ENCODE data around the gene REG4.
"Not testable (repeated sequence)": the region's sequence is repeated elsewhere in the genome, so short reads cannot be mapped to it uniquely, and the experiment has no call there.

The REG4 gene

GRCh38 chr1:119811387-119811786, at the start of gene REG4:
Gene REG4 (minus strand): TSS chr1:119811460. CDS start chr1:119808769, 2,691 bp downstream.
- FAIRE-seq = no peak

DNA sequence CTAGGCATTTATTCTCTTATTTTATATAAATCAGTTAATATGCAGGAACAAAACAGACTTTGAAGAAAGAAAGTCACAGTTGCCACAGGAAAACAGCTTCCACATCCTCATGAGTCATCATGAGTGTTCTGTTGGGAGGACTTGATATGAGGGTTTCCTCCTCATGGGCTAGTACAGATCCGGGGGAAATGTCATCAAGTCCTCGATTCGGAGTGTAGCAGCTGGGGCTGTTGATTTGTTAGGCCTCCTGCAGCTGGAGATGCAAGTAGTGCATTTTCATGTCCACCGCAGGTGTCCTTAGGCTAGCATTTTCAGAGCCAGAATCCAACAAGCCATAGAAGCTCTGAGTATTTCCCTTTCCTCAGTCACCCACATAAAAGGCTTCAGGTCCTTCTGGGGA, 48.4 kb upstream of the REG4 start:
- no peak for FAIRE-seq

DNA sequence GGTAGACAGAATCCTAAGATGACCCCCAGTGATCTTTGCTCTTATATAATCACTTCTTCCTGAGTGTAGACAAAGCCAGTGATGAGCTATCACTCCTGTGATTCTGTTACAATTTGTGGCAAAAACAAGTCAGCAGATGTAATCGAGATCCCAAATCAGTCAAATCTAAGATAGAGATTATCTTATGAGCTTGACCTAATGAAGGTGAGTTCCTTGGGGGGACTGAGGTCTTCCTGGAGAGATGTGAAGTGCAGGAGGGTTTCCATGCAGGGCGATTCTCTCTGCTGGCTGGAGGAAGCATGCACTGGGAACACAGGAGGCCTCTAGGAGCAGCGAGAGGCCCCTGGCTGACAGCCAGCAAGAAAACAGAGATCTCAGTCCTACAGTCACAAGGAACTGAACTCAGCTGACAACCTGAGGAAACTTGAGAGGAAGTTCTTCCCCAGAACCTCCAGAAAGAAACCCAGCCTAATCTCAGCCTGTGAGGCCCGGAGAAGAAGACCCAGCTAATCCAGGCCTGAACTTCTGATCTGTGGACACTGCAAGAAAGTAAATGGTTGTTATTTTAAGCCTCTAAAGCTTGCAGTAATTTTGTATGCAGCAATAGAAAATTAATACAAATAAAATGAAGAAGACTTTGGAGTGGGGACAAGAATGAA, 47.4 kb upstream of the REG4 start:
- FAIRE-seq = not testable (repeated sequence)

DNA sequence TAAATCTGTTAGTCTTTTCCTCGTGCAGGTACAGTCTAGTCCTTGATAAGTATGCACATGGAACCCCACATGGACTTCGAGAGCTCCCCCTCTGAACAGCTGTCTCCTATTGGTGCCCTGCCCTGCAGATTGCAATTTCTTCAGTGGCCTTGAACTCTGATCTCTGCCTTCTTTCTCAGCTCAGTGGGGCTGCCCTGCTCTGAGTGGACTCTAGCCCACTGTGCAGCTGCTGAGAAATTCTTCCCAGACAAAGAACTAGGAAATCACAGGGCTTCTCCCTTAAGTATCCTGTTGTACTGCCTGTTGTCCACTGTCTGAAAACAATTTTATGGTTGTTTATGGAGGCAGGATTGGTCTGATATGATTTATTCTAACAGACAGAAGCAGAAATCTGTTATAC, 46.9 kb upstream of the REG4 start:
- FAIRE-seq = no peak

GRCh38 chr1:119853155-119853554, 41.9 kb upstream of the REG4 start:
- FAIRE-seq = no peak

DNA sequence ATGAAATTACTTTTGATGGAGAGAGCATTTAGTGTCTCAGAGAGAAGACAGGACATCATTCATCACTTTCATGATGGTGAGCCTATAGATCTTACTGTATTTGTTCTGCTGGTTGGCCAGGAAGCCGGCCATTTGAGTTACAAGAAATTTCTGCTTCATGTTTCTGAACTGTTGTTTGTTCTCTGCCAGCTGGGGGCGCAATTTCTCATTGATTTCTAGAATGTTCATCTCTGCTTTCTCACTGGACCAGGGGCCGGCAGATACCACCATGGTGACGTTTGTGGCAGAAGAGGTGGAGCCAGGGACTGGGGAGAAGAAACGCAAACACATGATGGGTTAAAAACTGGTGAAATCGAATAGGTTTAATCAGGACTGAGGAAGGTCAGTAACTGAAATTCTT, 32.9 kb upstream of the REG4 start:
- FAIRE-seq = not testable (repeated sequence)

GRCh38 chr1:119841306-119841705, 30.0 kb upstream of the REG4 start:
- FAIRE-seq = no peak

DNA sequence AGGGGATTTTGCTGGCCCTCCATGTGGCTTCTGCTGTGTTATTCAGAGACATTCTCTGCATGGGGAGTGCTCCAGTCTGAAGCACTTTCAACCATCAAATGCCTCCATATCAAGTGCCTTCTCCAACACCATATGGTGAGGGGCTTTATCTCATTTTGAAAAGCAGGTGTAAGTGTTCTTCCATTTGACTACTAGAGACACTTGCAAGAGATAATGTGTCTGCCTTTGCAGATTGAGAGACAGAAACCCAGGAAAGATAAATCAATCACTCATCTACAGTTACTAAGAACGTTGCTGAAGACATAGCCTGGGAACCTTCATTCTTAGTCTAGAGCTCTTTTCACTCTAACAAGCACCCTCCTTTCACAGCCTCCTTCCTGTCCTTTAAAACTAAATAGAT, 29.5 kb upstream of the REG4 start:
- FAIRE-seq = no peak

DNA sequence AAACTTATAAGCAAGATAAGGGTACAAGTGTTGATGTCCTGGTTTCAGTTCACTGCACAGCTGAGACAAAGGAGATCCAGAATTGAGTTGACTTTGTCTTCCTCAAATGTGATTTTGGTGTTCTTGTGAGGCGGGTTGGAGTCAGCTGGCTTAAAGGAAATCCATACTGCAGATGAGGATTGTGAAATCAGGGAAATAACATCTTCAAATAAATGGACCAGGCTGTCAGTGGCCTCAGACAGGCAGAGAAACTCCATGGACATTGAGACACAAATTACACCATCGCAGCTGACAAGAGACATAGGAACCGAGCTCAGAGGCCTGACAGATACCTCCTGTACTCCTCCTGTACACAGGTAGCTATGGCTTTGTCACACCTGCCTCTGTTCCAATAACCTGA, 27.0 kb upstream of the REG4 start:
- no peak for FAIRE-seq

DNA sequence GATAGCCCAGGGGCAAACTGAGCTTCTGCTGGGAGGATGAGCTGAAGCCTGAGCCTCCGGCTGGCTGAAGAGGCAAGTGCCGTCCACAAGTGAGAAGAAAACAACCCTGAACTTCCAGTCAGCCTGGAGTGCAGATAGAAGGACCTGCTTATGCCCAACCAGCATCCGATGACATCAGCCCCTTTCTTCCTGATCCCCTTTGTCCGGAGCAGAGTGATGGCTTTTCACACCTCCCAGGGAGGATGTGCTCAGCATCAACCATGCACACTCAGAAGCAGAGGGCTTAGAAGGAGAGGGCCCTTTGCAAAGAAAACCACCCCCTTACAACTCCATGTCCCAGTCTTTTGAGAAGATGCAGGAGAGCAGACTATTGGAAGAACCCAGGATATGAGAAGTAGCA, 23.7 kb upstream of the REG4 start:
- FAIRE-seq = no peak

DNA sequence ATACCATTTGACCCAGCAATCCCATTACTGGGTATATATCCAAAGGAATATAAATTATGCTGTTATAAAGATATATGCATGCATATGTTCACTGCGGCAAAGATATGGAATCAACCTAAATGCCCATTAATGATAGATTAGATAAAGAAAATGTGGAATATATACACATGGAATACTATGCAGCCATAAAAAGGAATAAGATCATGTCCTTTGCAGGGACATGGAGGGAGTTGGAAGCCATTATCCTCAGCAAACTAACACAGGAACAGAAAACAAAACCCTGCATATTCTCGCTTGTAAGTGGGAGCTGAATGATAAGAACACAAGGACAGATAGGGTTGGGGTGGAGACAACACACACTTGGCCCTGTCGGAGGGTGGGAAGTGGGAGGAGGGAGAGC, 19.8 kb upstream of the REG4 start:
- FAIRE-seq = no peak

DNA sequence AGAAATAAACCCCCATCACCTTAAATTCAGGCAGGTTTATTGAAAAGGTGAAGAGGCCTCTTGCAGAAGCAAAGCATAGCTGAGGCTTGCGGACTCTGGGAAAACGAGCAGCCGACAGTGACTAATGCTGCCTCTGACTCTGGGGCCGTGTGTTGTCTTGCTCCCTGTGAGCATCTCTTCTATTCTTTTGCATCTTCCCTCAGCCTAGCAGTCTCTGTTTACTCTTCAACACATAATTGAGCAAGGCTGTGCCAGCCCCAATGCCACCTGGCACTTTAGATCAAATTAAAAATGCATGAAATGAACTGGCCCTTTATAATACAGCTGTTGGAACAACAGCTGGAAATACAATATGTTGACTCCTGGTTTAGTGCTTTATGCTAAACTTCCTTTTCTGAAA, 18.4 kb upstream of the REG4 start:
- FAIRE-seq = no peak

DNA sequence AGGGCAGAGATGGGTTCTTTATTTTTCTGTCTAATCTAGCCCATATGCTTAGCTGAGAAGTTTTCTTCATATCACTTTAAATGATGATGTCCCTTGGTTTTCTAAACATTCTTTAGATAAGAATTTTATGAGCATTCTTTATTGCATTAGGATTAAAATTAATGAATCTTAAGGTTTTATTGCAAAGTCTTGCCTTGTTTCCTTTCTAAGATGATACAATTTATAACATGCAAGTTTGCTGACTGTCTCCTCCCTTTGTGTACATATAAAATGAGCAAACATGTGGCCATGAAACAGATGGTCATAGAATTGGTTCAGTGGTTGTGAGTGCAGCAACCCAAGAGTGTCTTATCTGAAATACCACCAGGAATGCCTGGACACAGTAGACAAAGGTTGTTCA, 17.7 kb upstream of the REG4 start:
- peak; percentile 88 for FAIRE-seq

DNA sequence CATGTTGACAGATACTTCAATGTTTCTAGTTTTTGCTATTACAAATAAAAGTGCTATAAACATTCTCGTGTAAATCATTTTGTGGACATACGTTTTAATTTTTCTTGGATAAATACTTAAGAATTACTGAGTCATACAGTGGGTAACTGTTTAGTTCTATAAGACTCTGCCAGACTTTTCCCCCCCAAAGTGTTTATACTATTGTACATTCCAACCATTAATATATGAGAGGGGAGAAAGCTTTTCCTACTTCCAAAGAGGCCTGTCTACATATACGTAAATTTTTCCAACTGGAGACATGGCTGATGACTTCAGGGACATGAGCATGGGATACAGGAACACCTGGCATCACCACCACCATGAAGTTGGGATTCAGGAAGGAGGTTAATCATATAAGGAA, 17.0 kb upstream of the REG4 start:
- FAIRE-seq = no peak

DNA sequence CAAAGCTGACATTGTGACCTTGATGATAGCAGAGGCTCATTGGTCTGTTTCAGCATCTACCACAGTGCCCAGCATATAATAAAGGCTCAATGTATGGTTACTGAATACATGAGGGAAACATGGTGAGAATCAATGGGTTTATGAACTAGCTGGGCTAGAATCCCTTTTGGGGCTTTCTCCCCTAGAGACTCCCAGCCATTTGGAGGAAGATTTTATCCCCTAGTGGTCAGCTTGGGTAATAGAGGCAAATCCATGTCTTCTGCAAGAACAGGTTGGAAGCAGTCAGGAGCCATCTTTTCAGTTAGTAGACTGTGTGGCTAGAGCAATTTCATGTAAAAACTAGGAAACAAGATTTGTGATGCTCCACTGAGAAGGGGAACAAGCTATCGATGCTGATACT, 15.8 kb upstream of the REG4 start:
- no peak for FAIRE-seq

- no peak for FAIRE-seq
These were observed 11.1 kb upstream of the REG4 start for GRCh38 chr1:119822406-119822805.

- no peak for FAIRE-seq
These were observed 6.9 kb upstream of the REG4 start for GRCh38 chr1:119818181-119818580.

DNA sequence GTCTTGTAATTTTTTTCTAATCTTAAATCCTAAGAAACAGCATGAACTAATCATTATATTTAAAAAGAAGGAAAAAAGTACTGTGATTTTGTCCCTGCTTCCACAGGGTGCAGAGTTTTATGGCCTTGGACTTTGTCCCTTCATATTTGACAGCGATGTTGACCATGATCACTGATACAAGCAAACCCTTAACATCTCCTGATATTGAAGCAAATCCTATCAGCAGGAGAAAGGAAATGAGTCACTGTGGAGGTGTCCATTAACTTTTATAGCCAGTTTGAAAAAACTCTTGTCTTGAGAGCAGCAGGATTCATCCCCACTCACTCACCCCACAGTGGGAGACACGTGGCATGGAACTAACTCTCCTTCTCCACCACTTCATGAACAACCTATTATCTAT, 5.1 kb upstream of the REG4 start:
- no peak for FAIRE-seq

- no peak for FAIRE-seq
These were observed 4.7 kb upstream of the REG4 start for GRCh38 chr1:119815928-119816327.

DNA sequence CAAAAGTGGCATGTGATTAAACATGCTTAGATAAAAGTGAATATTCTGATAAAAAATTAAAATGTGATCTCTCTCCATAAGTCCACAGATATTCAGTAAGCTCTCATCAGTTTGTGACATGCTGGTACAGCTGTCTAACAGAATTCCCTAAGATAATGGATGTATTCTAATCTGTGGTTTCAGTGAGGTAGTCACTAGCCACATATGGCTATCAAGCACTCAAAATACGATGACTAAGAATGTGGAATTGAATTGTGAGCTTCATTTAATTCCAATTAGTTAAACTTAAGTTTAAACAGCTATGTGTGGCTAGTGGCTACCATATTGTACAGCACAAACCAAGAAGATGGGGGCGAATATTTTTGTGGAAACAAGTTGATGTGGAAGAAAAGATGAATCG, 4.1 kb upstream of the REG4 start:
- no peak for FAIRE-seq

GRCh38 chr1:119814288-119814687, 3.0 kb upstream of the REG4 start:
- FAIRE-seq = no peak

- no peak for FAIRE-seq
These were observed 811 bp upstream of the REG4 start for GRCh38 chr1:119811985-119812557.

DNA sequence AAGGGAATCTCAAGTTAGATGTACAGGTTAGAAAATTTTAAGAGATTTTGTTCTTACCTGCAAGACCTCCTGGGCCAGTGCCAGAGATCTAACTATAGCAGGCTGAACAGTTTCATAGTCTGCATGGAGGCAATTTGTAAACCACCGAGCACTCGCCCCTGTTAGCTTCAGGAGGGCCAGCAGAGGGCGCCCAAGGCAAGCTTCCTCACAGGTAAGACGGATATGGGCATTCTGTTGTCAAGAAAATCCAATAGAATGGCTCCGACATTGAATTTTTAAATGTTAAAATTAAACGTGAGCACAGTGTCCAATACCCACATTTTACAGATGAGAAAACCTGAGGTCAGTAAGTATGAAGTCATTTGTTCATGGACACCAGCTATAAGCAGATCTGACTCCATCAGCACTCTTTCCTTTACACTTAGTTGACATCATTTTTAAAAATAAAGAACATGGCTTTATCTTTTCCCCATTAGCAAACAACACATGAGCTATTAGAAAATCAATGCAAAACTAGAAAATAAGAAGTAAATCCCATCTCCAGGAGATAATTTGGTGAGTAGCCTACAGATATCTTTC, 2.2 kb downstream of the REG4 start:
- FAIRE-seq = no peak

- FAIRE-seq = no peak
These were observed 2.8 kb downstream of the REG4 start for GRCh38 chr1:119808491-119808890.

GRCh38 chr1:119806489-119806888, 4.8 kb downstream of the REG4 start:
- no peak for FAIRE-seq
